Measurements from ENCODE around the gene C14orf180. TPM values are rescaled to one million over a fixed set of nuclear protein-coding genes. Genes with fewer than 3 reads are reported as not detected.
A peak's percentile ranks its signal among the peaks of the same experiment; 100 is the strongest.

C14orf180 gene
- total RNA-seq, 1 experiment from 2014 or later = not detected

DNA sequence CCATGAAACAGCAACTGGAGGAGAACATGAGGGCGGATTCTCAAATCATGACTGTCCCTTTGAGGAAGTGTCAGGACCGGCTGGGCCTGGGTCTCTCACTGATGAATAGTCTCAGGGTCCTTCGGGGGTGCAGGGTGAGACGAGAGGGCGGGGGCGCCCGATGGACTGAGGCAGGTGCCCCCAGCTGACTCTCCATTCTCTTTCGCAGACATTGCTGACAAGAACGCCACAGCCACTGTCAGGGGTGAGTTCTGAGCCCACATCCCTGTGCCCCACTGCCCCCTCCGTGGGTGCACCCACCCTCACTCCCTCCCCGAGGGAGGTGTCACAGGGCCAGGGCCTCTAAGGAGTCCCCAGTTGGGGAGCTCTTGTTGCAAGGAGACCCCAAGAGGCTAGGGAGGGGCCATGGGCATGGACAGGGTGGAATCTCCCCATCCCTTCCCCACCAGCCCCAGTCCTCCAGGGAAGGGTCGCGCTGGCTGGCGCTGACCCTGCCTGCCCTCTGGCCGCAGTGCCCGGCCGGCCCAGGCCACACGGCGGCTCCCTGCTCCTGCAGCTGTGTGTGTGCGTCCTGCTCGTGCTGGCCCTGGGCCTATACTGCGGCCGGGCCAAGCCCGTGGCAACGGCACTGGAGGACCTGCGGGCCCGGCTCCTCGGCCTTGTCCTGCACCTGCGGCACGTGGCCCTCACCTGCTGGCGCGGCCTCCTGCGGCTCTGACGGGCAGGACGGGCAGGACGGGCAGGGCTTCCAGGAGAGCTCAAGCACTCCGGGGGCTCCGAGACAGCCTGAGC is 8.7 kb downstream of the C14orf180 start:
- H3K4me2 ChIP-seq = no peak overlapping the region
- no peak overlapping the region for H3K4me3 ChIP-seq
- no peak overlapping the region for H2AFZ ChIP-seq
- no peak for TF ChIP-seq EZH2 (IDR thresholded peaks at IDR 0.05; ENCODE audit: low read depth)
- TF ChIP-seq, protein P1, sequence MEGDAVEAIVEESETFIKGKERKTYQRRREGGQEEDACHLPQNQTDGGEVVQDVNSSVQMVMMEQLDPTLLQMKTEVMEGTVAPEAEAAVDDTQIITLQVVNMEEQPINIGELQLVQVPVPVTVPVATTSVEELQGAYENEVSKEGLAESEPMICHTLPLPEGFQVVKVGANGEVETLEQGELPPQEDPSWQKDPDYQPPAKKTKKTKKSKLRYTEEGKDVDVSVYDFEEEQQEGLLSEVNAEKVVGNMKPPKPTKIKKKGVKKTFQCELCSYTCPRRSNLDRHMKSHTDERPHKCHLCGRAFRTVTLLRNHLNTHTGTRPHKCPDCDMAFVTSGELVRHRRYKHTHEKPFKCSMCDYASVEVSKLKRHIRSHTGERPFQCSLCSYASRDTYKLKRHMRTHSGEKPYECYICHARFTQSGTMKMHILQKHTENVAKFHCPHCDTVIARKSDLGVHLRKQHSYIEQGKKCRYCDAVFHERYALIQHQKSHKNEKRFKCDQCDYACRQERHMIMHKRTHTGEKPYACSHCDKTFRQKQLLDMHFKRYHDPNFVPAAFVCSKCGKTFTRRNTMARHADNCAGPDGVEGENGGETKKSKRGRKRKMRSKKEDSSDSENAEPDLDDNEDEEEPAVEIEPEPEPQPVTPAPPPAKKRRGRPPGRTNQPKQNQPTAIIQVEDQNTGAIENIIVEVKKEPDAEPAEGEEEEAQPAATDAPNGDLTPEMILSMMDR (conservative IDR thresholded peaks at IDR 0.05) = no peak
- no TSS peak for BruUV-seq (replicated peaks)
- ChIA-PET POLR2A (ENCODE audit: unreplicated experiment) (no interaction called here), CTCF (no interaction called here)
- no peaks in the 10 kb centered on the region for H3F3A ChIP-seq (ENCODE audit: insufficient read depth, low read depth)
- no peaks in the 10 kb centered on the region for H3K9me2 ChIP-seq (ENCODE audit: insufficient read depth)
- no peaks in the 10 kb centered on the region for H3K9me3 ChIP-seq (ENCODE audit: insufficient read depth, low read depth)
- peaks cover 100% of the 10 kb centered on the region for H3K27me3 ChIP-seq (ENCODE audit: insufficient read depth, low read depth)
- DNase-seq = no peak
- no peaks in the 10 kb centered on the region for H3K4me1 ChIP-seq (replicated peaks; ENCODE audit: insufficient read depth)
- peaks cover 4% of the 10 kb centered on the region; the same call in 1 of the 2 replicates for H4K20me1 ChIP-seq (ENCODE audit: insufficient read depth)
- H3K27ac ChIP-seq = no peak overlapping the region
- no peaks in the 10 kb centered on the region for H3K79me2 ChIP-seq (ENCODE audit: low read depth)
- H3K36me3 ChIP-seq (ENCODE audit: low read depth) = no peaks in the 10 kb centered on the region
- intact Hi-C loops (cut with micrococcal nuclease; ENCODE audit: unreplicated experiment) = no loop called here

DNA sequence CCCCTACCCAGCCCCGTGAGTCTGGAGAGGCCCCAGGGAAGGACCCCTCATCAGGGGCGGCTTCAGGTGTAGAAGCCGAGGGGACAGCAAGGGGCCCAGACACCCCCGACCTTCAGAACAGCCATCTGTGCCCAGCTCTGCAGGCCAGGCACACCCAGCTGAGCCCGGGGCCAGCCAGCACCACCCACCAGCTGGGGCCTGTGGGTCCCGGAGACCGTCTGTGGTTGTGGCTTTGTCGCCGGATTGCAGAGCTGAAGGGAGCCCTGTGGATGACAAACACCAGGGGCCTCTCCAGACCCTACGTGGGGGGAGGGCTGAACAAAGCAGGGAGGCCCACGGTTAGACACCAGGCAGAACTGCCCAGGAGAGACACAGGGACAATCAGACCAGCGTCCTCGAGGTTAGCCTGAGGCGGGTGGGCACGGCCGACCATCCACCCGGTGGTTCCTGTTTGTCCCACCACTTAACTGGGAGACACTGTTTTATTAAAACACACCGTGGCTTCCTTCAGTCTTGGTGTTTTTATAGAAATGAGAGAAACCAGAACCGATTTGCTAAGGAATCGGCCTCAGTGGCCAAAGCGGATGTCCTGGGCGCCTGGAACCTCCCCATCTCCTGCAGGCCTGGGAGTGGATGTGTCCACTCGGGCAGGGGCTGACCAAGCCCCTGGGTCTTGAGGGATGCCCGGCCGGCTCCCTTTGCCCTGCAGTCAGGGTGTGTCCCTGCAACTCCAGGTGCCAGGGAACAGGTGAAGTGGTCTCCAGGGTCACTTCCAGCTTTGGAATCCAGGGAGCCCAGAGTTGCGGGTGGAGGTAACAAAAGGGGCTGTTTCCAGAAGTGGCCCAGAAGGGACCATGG is 10.0 kb downstream of the C14orf180 start:
- Histone ChIP-seq H3K79me2 (ENCODE audit: low read depth) (no peaks in the 10 kb centered on the region), H2AFZ (no peak overlapping the region), H3K36me3 (ENCODE audit: low read depth) (no peaks in the 10 kb centered on the region), H3K27ac (no peak overlapping the region), H3K9me3 (ENCODE audit: insufficient read depth, low read depth) (no peaks in the 10 kb centered on the region), H3K27me3 (ENCODE audit: insufficient read depth, low read depth) (peaks cover 100% of the 10 kb centered on the region), H3K4me3 (no peak overlapping the region), H3F3A (ENCODE audit: insufficient read depth, low read depth) (no peaks in the 10 kb centered on the region), H3K4me2 (no peak overlapping the region), H3K9me2 (ENCODE audit: insufficient read depth) (no peaks in the 10 kb centered on the region), H3K4me1 (replicated peaks; ENCODE audit: insufficient read depth) (no peaks in the 10 kb centered on the region), H4K20me1 (ENCODE audit: insufficient read depth) (no peaks in the 10 kb centered on the region)
- intact Hi-C loops (cut with micrococcal nuclease; ENCODE audit: unreplicated experiment) = no loop called here
- TF ChIP-seq, protein P1 (conservative IDR thresholded peaks at IDR 0.05) = no peak
- TF ChIP-seq EZH2 (IDR thresholded peaks at IDR 0.05; ENCODE audit: low read depth) = no peak
- CTCF ChIA-PET = no interaction called here
- no TSS peak for BruUV-seq (replicated peaks)
- no peak for DNase-seq
- POLR2A ChIA-PET (ENCODE audit: unreplicated experiment) = no interaction called here

DNA sequence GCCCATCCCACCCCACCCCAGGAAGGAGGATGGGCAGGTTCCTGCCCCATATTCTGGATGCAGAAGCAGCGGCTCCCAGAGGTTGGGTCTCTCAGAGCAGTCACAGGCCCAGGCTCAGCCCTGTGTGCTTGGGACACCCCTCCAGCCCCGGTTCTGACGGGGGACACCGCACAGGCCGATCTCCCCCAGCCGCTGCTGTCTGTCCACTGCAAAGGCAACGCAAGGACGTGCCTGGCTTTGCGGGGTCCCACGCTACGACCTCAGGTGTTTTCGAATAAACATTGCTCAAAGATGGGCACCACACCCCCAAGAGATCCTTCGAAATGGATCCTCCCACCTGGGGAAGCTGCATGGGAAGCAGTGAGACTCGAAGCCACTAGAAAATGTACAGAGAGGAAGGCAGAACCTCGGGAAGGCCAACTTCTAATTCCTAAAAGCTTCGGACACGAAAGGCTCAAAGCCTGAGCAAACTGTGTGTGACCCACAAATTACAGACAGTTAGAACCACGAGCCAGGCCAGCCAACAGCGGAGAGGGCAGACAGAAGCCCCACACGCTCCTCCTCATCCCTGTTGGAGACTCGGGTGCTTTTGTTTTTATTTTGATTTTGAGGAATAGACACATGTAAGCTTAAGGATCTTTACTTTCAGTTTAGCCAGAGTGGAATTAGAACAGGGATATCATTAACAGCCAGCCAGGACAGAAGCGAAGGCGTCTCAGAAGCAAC is 10.8 kb downstream of the C14orf180 start:
- peak overlapping the region; percentile 35; the same call in 1 of the 2 replicates for H3K4me3 ChIP-seq
- ChIA-PET POLR2A (ENCODE audit: unreplicated experiment) (interaction anchor here (0.6 kb wide), 1 partner anchor 14 kb away, joined by 5 read pairs; no protein-coding TSS in a partner anchor), CTCF (no interaction called here)
- H3K9me3 ChIP-seq (ENCODE audit: insufficient read depth, low read depth) = no peaks in the 10 kb centered on the region
- peaks cover 100% of the 10 kb centered on the region for H3K27me3 ChIP-seq (ENCODE audit: insufficient read depth, low read depth)
- H4K20me1 ChIP-seq (ENCODE audit: insufficient read depth) = no peaks in the 10 kb centered on the region
- peak overlapping the region; percentile 52; the same call in 1 of the 2 replicates for H3K4me2 ChIP-seq
- no peaks in the 10 kb centered on the region for H3K36me3 ChIP-seq (ENCODE audit: low read depth)
- no peaks in the 10 kb centered on the region for H3K4me1 ChIP-seq (replicated peaks; ENCODE audit: insufficient read depth)
- no peak for DNase-seq
- H3F3A ChIP-seq (ENCODE audit: insufficient read depth, low read depth) = no peaks in the 10 kb centered on the region
- H3K9me2 ChIP-seq (ENCODE audit: insufficient read depth) = no peaks in the 10 kb centered on the region
- H2AFZ ChIP-seq = no peak overlapping the region
- intact Hi-C loops (cut with micrococcal nuclease; ENCODE audit: unreplicated experiment) = no loop called here
- H3K79me2 ChIP-seq (ENCODE audit: low read depth) = no peaks in the 10 kb centered on the region
- no peak overlapping the region for H3K27ac ChIP-seq
- TF ChIP-seq EZH2 (IDR thresholded peaks at IDR 0.05; ENCODE audit: low read depth) = no peak
- TF ChIP-seq, protein P1 (conservative IDR thresholded peaks at IDR 0.05) = no peak
- no TSS peak for BruUV-seq (replicated peaks)
